Islet precursor cell (in vitro differentiated cells): ENCODE measurements around the gene MEDAG.
"Not testable (repeated sequence)": the region's sequence is repeated elsewhere in the genome, so short reads cannot be mapped to it uniquely, and the experiment has no call there.

Source experiments
- DNase-seq: peaks from one replicate; pipeline ENCODE4 v3.0.0-alpha.2; 2018

The MEDAG gene

GRCh38 chr13:30910676-30911075 is 4.6 kb downstream of the MEDAG start:
- DNase-seq = peak; percentile 27

- DNase-seq = peak; percentile 53
Observed at GRCh38 chr13:30915691-30916541, 9.8 kb downstream of the MEDAG start.

- peak; percentile 7 for DNase-seq
Observed at GRCh38 chr13:30916991-30917390, 10.9 kb downstream of the MEDAG start.

- peak; percentile 6 for DNase-seq
Observed at GRCh38 chr13:30918662-30919405, 12.8 kb downstream of the MEDAG start.

GRCh38 chr13:30920162-30920909 is 14.3 kb downstream of the MEDAG start:
- peak; percentile 12 for DNase-seq

- DNase-seq = no peak
Observed at GRCh38 chr13:30923418-30923817, 17.3 kb downstream of the MEDAG start.

GRCh38 chr13:30924721-30925120 is 18.6 kb downstream of the MEDAG start:
- no peak for DNase-seq

- no peak for DNase-seq
Observed at GRCh38 chr13:30925429-30925828, 19.4 kb downstream of the MEDAG start.

- no peak for DNase-seq
Observed at GRCh38 chr13:30926781-30927180, 20.7 kb downstream of the MEDAG start.

- not testable (repeated sequence) for DNase-seq
Observed at GRCh38 chr13:30927188-30927587, 21.1 kb downstream of the MEDAG start.

GRCh38 chr13:30927595-30927994 is 21.5 kb downstream of the MEDAG start:
- DNase-seq = no peak

- peak; percentile 79 for DNase-seq
Observed at GRCh38 chr13:30928978-30929377, 22.9 kb downstream of the MEDAG start.

GRCh38 chr13:30932481-30933353 is 26.6 kb downstream of the MEDAG start, which contains the start of gene TEX26:
Gene TEX26, plus strand, starts transcription at chr13:30932656. Its CDS starts 60 bp downstream, at chr13:30932716.
- DNase-seq = peak; percentile 82

- DNase-seq = no peak
Observed at GRCh38 chr13:30933354-30933670, 27.2 kb downstream of the MEDAG start.

- peak; percentile 74 for DNase-seq
Observed at GRCh38 chr13:30934381-30934780, 28.3 kb downstream of the MEDAG start.

GRCh38 chr13:30934803-30935202 is 28.7 kb downstream of the MEDAG start:
- DNase-seq = no peak

GRCh38 chr13:30936971-30937370 is 30.9 kb downstream of the MEDAG start:
- no peak for DNase-seq

- DNase-seq = no peak
Observed at GRCh38 chr13:30943881-30944280, 37.8 kb downstream of the MEDAG start.

GRCh38 chr13:30957258-30957943 is 51.3 kb downstream of the MEDAG start:
- DNase-seq = no peak

GRCh38 chr13:30959678-30960077 is 53.6 kb downstream of the MEDAG start:
- no peak for DNase-seq

GRCh38 chr13:30963791-30964190 is 57.7 kb downstream of the MEDAG start:
- DNase-seq = no peak

GRCh38 chr13:30965380-30965779 is 59.3 kb downstream of the MEDAG start:
- DNase-seq = no peak
